GM19239 (cell line): ENCODE data around the gene GPR39.

Experiments
- DNase-seq: peaks from one replicate; pipeline ENCODE4 v3.0.0; 2011; ENCODE audit warnings: low spot score; ENCODE audit not compliant: insufficient read length
- FAIRE-seq: peaks from 2 replicates; lab custom pipeline; 2011; peaks lifted over from hg19 to GRCh38; lab: Jason Lieb, UNC

The GPR39 gene

GRCh38 chr2:132439703-132440398, 23.2 kb downstream of the GPR39 start:
- DNase-seq (no peak), FAIRE-seq (no peak)

- DNase-seq (no peak), FAIRE-seq (no peak)
These were observed 24.4 kb downstream of the GPR39 start for GRCh38 chr2:132441051-132441450.

- no peak for FAIRE-seq
These were observed 25.7 kb downstream of the GPR39 start for GRCh38 chr2:132442278-132442677.

GRCh38 chr2:132443106-132443505, 26.5 kb downstream of the GPR39 start:
- DNase-seq (no peak), FAIRE-seq (no peak)

More at GRCh38 chr2:132442278-132442677, 25.7 kb downstream of the GPR39 start:
- DNase-seq: no peak

- FAIRE-seq: no peak
- no peak for DNase-seq
These were observed 29.8 kb downstream of the GPR39 start for GRCh38 chr2:132446444-132446843.

- DNase-seq (no peak), FAIRE-seq (no peak)
These were observed 31.7 kb downstream of the GPR39 start for GRCh38 chr2:132448331-132448730.

- FAIRE-seq: no peak
- no peak for DNase-seq
These were observed 32.2 kb downstream of the GPR39 start for GRCh38 chr2:132448771-132449170.

- FAIRE-seq (no peak), DNase-seq (no peak)
These were observed 33.3 kb downstream of the GPR39 start for GRCh38 chr2:132449868-132450267.

GRCh38 chr2:132460781-132461180, 44.2 kb downstream of the GPR39 start:
- FAIRE-seq: no peak

GRCh38 chr2:132462236-132462635, 45.6 kb downstream of the GPR39 start:
- DNase-seq (no peak), FAIRE-seq (no peak)

More at GRCh38 chr2:132460781-132461180, 44.2 kb downstream of the GPR39 start:
- no peak for DNase-seq

- no peak for FAIRE-seq
- no peak for DNase-seq
These were observed 47.1 kb downstream of the GPR39 start for GRCh38 chr2:132463719-132464118.

GRCh38 chr2:132465917-132466316, 49.3 kb downstream of the GPR39 start:
- no peak for FAIRE-seq
- no peak for DNase-seq

- FAIRE-seq (no peak), DNase-seq (no peak)
These were observed 49.9 kb downstream of the GPR39 start for GRCh38 chr2:132466428-132467028.

- FAIRE-seq (no peak), DNase-seq (no peak)
These were observed 52.4 kb downstream of the GPR39 start for GRCh38 chr2:132468821-132469675.

- no peak for DNase-seq
- FAIRE-seq: no peak
These were observed 54.1 kb downstream of the GPR39 start for GRCh38 chr2:132470746-132471145.

GRCh38 chr2:132473174-132473883, 56.7 kb downstream of the GPR39 start:
- FAIRE-seq (no peak), DNase-seq (no peak)

GRCh38 chr2:132475615-132476014, 59.0 kb downstream of the GPR39 start:
- DNase-seq: no peak
- FAIRE-seq: no peak

- FAIRE-seq (no peak), DNase-seq (no peak)
These were observed 60.8 kb downstream of the GPR39 start for GRCh38 chr2:132477436-132477835.

- FAIRE-seq: no peak
- no peak for DNase-seq
These were observed 61.4 kb downstream of the GPR39 start for GRCh38 chr2:132477962-132478361.

- DNase-seq: no peak
- no peak for FAIRE-seq
These were observed 62.0 kb downstream of the GPR39 start for GRCh38 chr2:132478461-132479105.
